Fibroblast of lung (primary cell): ENCODE data around the gene NATD1. TPM values are rescaled to one million over a fixed set of nuclear protein-coding genes. Genes with fewer than 3 reads are reported as not detected.

Experiments used
- DNase-seq, 2 donors: peaks; one replicate each; pipeline versions ENCODE4 v3.0.0 to v3.0.0-alpha.2; 2010; ENCODE audit warnings: low read depth in 2 of 2
- H2AFZ ChIP-seq: 2 replicates; pipeline ENCODE4 v1.5.1; 2012; ENCODE audit warnings: low read length, control low read depth, inconsistent platforms
- H3K27ac ChIP-seq: 2 replicates; pipeline ENCODE4 v1.5.1; 2011; ENCODE audit warnings: low read length, control low read depth; ENCODE audit not compliant: insufficient read depth
- H3K27me3 ChIP-seq: 2 replicates; pipeline ENCODE4 v1.5.1; 2011; ENCODE audit warnings: mild to moderate bottlenecking, low read length; ENCODE audit not compliant: control insufficient read depth, insufficient read depth
- H3K36me3 ChIP-seq: 2 replicates; pipeline ENCODE4 v1.5.1; 2011; ENCODE audit warnings: low read length; ENCODE audit not compliant: control insufficient read depth, insufficient read depth
- H3K4me1 ChIP-seq: 2 replicates; pipeline ENCODE4 v1.5.1; 2011; ENCODE audit warnings: low read length; ENCODE audit not compliant: control insufficient read depth, insufficient read depth; ENCODE audit errors: extremely low read depth
- H3K4me2 ChIP-seq: 2 replicates; pipeline ENCODE4 v1.5.1; 2011; ENCODE audit warnings: low read length, control low read depth; ENCODE audit not compliant: insufficient read depth; ENCODE audit errors: extremely low read depth
- H3K4me3 ChIP-seq, 4 experiments: fragments of 200-600 bp in 1 of 4; sonication (generic) in 1 of 4; replicated peaks in 1 of 4; 2 replicates each; pipeline ENCODE4 v1.5.1; 2011 to 2016; ENCODE audit warnings: low read length in 4 of 4, low read depth in 3 of 4, mild to moderate bottlenecking in 3 of 4, control low read depth in 2 of 4, inconsistent platforms in 1 of 4, mixed read lengths in 1 of 4; ENCODE audit not compliant: insufficient read depth in 1 of 4; ENCODE audit errors: control extremely low read depth in 1 of 4
- H3K79me2 ChIP-seq: 2 replicates; pipeline ENCODE4 v1.5.1; 2012; ENCODE audit warnings: mild to moderate bottlenecking, low read length, inconsistent platforms; ENCODE audit not compliant: control insufficient read depth, insufficient read depth
- H3K9ac ChIP-seq: 2 replicates; pipeline ENCODE4 v1.5.1; 2011; ENCODE audit warnings: mild to moderate bottlenecking, low read length, control low read depth; ENCODE audit not compliant: insufficient read depth
- H3K9me3 ChIP-seq: 2 replicates; pipeline ENCODE4 v1.5.1; 2012; ENCODE audit warnings: low read depth, low read length; ENCODE audit not compliant: control insufficient read depth, insufficient read depth
- H4K20me1 ChIP-seq: 2 replicates; pipeline ENCODE4 v1.5.1; 2011; ENCODE audit warnings: low read length; ENCODE audit not compliant: control insufficient read depth, insufficient read depth; ENCODE audit errors: extremely low read depth
- EZH2 ChIP-seq: IDR thresholded peaks from 2 replicates; pipeline ENCODE4 v1.5.1; 2012; ENCODE audit warnings: low read length, control low read depth, mild to moderate bottlenecking; ENCODE audit errors: missing control alignments
- polyA plus RNA-seq, 2 donors: library from polyadenylated mRNA; depleted of rRNA in 1 of 2; stranded (reverse) in 1 of 2; unstranded in 1 of 2; fragments of >200 nt; gene quantifications; 2 replicates each; pipeline ENCODE4 v1.2.1, GENCODE V29; 2011 to 2012; ENCODE audit warnings: missing spikeins in 1 of 2
- total RNA-seq: library from RNA; depleted of rRNA; stranded (reverse); fragments of >200 nt; gene quantifications from 2 replicates; pipeline ENCODE4 v1.2.1, GENCODE V29; 2014
- TF ChIP-seq, protein P1 (sequence below), 2 donors: IDR thresholded peaks in 1 of 2; conservative IDR thresholded peaks in 1 of 2; 1 replicate in 1 of 2; 2 replicates in 1 of 2; pipeline ENCODE4 v1.5.1; 2011 to 2012; ENCODE audit warnings: low read length in 2 of 2, control low read depth in 1 of 2, inconsistent platforms in 1 of 2, low read depth in 1 of 2, mild to moderate bottlenecking in 1 of 2

NATD1 gene
- total and polyA plus RNA-seq, 2 donors (not counting 1 experiment from before 2014, with no cell fraction given) = 5.6 to 9.2 TPM

DNA sequence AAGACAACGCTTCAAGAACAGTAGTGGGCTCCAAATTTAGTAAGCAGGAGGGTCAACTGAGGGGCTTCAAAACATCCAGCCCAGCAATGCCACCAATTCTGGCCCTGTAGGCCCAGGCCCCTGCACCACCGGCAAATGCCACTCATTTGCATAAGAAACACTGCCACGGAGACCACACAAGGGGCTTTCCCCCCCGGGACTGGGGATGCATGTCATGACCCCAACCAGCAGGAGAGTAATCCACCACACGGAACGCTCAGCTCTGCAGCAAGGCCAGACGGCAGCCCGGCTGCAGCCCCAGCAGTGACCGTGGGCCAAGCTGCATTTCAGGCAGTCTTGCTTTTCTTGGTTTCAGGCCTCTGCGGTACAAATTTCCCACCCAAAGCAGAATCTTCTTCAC is 53.4 kb downstream of the NATD1 start:
- Histone ChIP-seq H3K9ac (no peak overlapping the region), H3K27ac (no peak overlapping the region), H3K4me1 (no peaks in the 10 kb centered on the region)

DNA sequence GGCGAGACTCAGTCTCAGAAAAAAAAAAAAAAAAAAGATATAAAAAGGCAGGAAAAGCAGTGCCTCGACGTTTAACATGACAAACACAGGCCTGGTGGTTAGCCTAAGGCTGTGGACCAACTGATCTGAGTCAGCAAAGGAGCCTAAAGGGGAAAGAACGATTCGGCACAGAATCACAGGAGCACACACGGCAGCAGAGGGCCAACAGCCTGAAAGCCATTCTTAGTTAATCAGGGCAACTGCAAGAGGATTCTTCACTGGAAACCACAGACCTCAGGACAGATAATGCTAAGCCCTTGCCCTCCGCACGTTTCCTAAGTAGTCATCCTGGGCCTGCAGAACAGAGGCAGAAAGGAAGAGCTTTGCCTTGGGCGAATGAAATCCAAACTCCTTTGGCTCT is 53.9 kb downstream of the NATD1 start:
- H3K9me3 ChIP-seq = no peaks in the 10 kb centered on the region

More for the DNA sequence above, 53.4 kb downstream of the NATD1 start:
- Histone ChIP-seq H3K36me3 (peaks cover 11% of the 10 kb centered on the region), H3K9me3 (no peaks in the 10 kb centered on the region), H3K27me3 (no peaks in the 10 kb centered on the region), H3K4me2 (no peak overlapping the region), H2AFZ (no peak overlapping the region), H4K20me1 (no peaks in the 10 kb centered on the region), H3K79me2 (peaks cover 59% of the 10 kb centered on the region), H3K4me3 (no peak overlapping the region)
- no peak for DNase-seq
- TF ChIP-seq EZH2 = no peak
- TF ChIP-seq, protein P1, sequence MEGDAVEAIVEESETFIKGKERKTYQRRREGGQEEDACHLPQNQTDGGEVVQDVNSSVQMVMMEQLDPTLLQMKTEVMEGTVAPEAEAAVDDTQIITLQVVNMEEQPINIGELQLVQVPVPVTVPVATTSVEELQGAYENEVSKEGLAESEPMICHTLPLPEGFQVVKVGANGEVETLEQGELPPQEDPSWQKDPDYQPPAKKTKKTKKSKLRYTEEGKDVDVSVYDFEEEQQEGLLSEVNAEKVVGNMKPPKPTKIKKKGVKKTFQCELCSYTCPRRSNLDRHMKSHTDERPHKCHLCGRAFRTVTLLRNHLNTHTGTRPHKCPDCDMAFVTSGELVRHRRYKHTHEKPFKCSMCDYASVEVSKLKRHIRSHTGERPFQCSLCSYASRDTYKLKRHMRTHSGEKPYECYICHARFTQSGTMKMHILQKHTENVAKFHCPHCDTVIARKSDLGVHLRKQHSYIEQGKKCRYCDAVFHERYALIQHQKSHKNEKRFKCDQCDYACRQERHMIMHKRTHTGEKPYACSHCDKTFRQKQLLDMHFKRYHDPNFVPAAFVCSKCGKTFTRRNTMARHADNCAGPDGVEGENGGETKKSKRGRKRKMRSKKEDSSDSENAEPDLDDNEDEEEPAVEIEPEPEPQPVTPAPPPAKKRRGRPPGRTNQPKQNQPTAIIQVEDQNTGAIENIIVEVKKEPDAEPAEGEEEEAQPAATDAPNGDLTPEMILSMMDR (conservative IDR thresholded peaks at IDR 0.05 in 1 of 2, IDR thresholded peaks at IDR 0.05 in 1 of 2; ENCODE audit: low read depth in 1 of 2, low read length in 2 of 2) = no peak

DNA sequence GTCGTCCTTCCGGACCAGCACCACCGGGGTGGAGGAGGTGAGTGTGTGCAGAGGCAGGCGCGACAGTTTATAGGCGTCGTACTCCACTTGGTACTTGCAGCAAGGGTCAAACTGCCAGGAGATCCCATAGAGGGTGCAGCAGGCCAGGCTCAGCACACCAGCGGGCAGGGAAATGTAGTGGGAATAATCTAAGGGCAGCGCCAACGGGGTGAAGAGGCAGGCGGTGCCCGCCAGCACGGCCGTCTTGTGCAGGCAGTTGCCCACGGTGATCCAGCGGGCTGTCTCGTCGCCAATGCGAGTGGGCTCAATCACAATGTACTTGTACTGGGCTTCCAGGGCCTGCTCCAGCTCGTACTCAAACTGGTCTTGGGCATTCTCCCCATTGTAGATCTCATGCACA is 54.8 kb downstream of the NATD1 start:
- Histone ChIP-seq H3K79me2 (peaks cover 50% of the 10 kb centered on the region), H3K4me3 (no peak overlapping the region), H3K9ac (no peak overlapping the region), H3K27me3 (no peaks in the 10 kb centered on the region), H3K9me3 (no peaks in the 10 kb centered on the region), H3K27ac (no peak overlapping the region), H4K20me1 (no peaks in the 10 kb centered on the region), H3K36me3 (peaks cover 11% of the 10 kb centered on the region), H3K4me1 (no peaks in the 10 kb centered on the region), H3K4me2 (no peak overlapping the region), H2AFZ (no peak overlapping the region)
- no peak for TF ChIP-seq EZH2
- TF ChIP-seq, protein P1 (conservative IDR thresholded peaks at IDR 0.05 in 1 of 2, IDR thresholded peaks at IDR 0.05 in 1 of 2; ENCODE audit: low read depth in 1 of 2, low read length in 2 of 2) = no peak
- no peak for DNase-seq

More for the DNA sequence above, 53.9 kb downstream of the NATD1 start:
- peaks cover 11% of the 10 kb centered on the region for H3K36me3 ChIP-seq
- peak overlapping the region; percentile 8 for H3K27ac ChIP-seq
- H3K79me2 ChIP-seq = peaks cover 53% of the 10 kb centered on the region
- H3K27me3 ChIP-seq = no peaks in the 10 kb centered on the region
- no peak overlapping the region for H2AFZ ChIP-seq
- no peak for TF ChIP-seq EZH2
- TF ChIP-seq, protein P1 (conservative IDR thresholded peaks at IDR 0.05 in 1 of 2, IDR thresholded peaks at IDR 0.05 in 1 of 2; ENCODE audit: low read depth in 1 of 2, low read length in 2 of 2) = no peak
- H3K9ac ChIP-seq = no peak overlapping the region
- H3K4me1 ChIP-seq = no peaks in the 10 kb centered on the region
- no peak overlapping the region for H3K4me2 ChIP-seq
- no peaks in the 10 kb centered on the region for H4K20me1 ChIP-seq
- no peak overlapping the region for H3K4me3 ChIP-seq
- DNase-seq = peak in 1 of 2 donors; percentile 76
